Epidermal melanocyte (primary cell): ENCODE measurements around the gene ZNF180.
A peak's percentile ranks its signal among the peaks of the same experiment; 100 is the strongest.
"Not testable (repeated sequence)": the region's sequence is repeated elsewhere in the genome, so short reads cannot be mapped to it uniquely, and the experiment has no call there.

Source experiments
- DNase-seq: peaks from one replicate; pipeline ENCODE4 v3.0.0; 2011; ENCODE audit warnings: low spot score; ENCODE audit not compliant: insufficient read length

Gene ZNF180

DNA sequence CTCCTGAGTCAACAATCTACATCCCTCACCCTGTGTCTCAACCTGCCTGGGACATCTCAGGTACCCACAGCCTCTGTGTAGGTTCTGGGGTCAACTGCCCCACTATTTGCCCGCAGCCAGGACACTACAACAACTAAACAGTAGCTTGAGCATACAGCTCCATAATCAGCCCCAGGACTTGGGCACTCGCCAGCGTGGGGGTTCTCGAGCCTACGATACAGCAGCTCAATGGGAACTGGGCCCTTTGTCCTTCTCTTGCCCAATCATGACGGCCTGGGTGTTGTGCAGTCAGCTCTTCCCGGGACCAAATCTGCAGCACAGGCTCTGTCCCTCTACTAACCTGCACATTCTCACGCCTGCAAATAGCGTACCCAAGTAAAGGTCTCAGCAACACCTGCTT is 1.3 kb downstream of the ZNF180 start:
- DNase-seq: no peak

- no peak for DNase-seq
Observed at GRCh38 chr19:44496711-44497110, 3.6 kb downstream of the ZNF180 start.

DNA sequence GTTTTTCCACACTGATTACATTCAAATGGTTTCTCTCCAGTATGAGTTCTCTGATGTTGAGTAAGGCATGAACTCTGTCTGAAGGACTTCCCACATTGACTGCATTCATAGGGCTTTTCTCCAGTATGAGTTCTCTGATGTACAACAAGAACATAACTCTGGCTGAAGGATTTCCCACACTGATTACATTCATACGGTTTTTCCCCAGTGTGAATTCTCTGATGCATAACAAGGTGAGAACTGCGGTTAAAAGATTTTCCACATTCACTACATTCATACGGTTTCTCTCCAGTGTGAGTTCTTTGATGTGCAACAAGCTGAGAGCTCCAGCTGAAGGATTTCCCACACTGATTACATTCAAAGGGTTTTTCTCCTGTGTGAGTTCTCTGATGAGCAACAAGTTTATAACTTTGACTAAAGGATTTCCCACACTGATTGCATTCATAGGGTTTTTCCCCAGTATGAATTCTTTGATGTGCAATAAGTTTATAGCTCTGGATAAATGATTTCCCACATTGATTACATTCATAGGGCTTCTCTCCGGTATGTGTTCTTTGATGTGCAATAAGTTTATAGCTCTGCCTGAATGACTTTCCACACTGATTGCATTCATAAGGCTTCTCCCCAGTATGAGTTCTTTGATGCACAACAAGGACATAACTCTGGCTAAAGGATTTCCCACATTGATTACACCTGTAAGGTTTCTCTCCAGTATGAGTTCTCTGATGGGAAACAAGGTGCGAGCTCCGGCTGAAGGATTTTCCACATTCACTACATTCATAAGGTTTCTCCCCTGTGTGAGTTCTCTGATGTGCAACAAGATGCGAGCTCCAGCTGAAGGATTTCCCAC is 23.5 kb downstream of the ZNF180 start:
- no peak for DNase-seq

- not testable (repeated sequence) for DNase-seq
Observed at GRCh38 chr19:44468730-44469129, 31.6 kb downstream of the ZNF180 start.

- not testable (repeated sequence) for DNase-seq
Observed at GRCh38 chr19:44462600-44463286, 37.6 kb downstream of the ZNF180 start.

GRCh38 chr19:44456016-44456415 is 44.3 kb downstream of the ZNF180 start:
- not testable (repeated sequence) for DNase-seq

- no peak for DNase-seq
Observed at GRCh38 chr19:44455100-44455499, 45.2 kb downstream of the ZNF180 start.

GRCh38 chr19:44452367-44452766 is 48.0 kb downstream of the ZNF180 start:
- no peak for DNase-seq

DNA sequence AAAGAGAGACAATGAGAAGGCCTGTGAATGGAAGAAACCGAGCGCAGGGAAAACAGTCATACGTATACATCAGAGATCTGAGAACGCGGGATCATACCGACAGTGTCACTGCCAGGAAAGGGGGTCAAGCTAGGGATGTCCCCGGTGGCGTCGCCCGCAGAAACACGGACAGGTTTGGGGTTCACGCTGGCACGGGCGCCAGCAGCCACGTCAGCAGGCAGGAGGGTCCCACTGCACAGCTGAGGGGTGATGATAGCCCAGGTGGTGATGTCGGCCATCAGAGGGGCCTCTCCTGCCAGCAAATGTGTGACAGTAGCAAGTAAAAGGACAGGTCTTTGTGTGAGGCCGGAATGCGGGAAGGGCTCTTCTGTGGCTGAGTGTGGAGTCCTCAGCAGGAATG is 48.6 kb downstream of the ZNF180 start:
- no peak for DNase-seq

- peak; percentile 90 for DNase-seq
Observed at GRCh38 chr19:44447916-44448674, 52.2 kb downstream of the ZNF180 start, which contains the start of gene ZNF229. Gene ZNF229 (minus strand): TSS chr19:44448472. CDS start chr19:44442847, 5,625 bp downstream.

GRCh38 chr19:44438441-44438840 is 61.9 kb downstream of the ZNF180 start:
- DNase-seq: no peak

DNA sequence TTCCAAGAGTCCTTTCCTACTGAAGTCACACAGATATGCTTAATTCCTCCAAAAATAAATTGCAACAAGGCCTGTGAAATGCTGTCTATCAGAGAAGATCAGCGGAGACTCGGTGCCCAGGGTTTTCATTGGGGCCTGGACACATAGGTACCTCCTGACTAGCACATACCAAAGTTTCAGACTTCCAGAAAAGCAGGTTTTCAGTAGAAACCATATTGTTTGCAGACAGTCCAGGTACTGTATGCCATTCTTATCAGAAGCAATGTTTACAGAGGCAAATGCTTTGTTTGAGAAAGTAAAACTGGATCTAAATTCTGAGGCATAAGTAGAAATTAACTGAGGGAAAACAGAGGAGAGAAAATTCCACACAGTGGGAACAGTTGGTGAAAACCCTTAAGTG is 64.9 kb downstream of the ZNF180 start:
- DNase-seq: no peak

DNA sequence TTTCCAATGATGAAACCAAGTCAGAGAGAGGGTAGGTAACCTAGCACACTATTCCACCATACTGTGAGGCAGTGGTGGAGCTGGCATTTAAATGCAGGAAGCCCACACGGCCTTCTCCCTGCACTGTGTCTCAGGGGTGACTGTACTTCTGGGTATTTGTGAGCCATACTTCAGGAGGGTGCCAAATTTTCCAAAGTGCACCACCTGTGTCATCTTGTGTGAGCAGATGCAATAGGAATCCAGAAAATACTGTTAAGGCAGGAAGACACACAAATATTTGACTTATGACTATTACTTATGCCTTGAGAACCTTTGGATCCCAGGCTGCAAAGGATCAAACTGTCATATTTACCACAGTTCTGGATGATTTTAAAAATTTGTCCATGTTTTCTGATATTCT is 69.4 kb downstream of the ZNF180 start:
- no peak for DNase-seq
